Endothelial cell (in vitro differentiated cells): Measurements from ENCODE around the gene ANKIB1. TPM values are rescaled to one million over a fixed set of nuclear protein-coding genes. Genes with fewer than 3 reads are reported as not detected.

Source experiments
- DNase-seq: peaks from one replicate; pipeline ENCODE4 v3.0.0; 2021; ENCODE audit warnings: low spot score
- H3K27ac Mint-ChIP-seq: one replicate; pipeline ENCODE4 v1.8.0; 2021; ENCODE audit warnings: mixed read lengths, inconsistent platforms; ENCODE audit not compliant: unreplicated experiment
- H3K27me3 Mint-ChIP-seq: one replicate; pipeline ENCODE4 v1.8.0; 2021; ENCODE audit warnings: mild to moderate bottlenecking, moderate library complexity, mixed read lengths, inconsistent platforms; ENCODE audit not compliant: unreplicated experiment
- H3K36me3 Mint-ChIP-seq: one replicate; pipeline ENCODE4 v1.8.0; 2021; ENCODE audit warnings: mild to moderate bottlenecking, low read depth, mixed read lengths, inconsistent platforms; ENCODE audit not compliant: unreplicated experiment
- H3K4me1 Mint-ChIP-seq: one replicate; pipeline ENCODE4 v1.8.0; 2021; ENCODE audit warnings: mild to moderate bottlenecking, mixed read lengths, inconsistent platforms; ENCODE audit not compliant: unreplicated experiment
- H3K4me3 Mint-ChIP-seq: one replicate; pipeline ENCODE4 v1.8.0; 2021; ENCODE audit warnings: mild to moderate bottlenecking, mixed read lengths, inconsistent platforms; ENCODE audit not compliant: unreplicated experiment
- H3K9me3 Mint-ChIP-seq: one replicate; pipeline ENCODE4 v1.8.0; 2021; ENCODE audit warnings: mixed read lengths, inconsistent platforms; ENCODE audit not compliant: unreplicated experiment
- total RNA-seq: library from RNA; stranded (reverse); fragmentation: NEBNext Ultra II Directional; extraction: Animal tissue kit (Norgen Biotek cat#: 25700); gene quantifications from one replicate; pipeline ENCODE4 v1.2.1, GENCODE V29; 2021; ENCODE audit not compliant: unreplicated experiment
- TF ChIP-seq, protein P1 (sequence below): fragments of 200-600 bp; sonication (generic); IDR thresholded peaks from one replicate; pipeline ENCODE4 v1.5.0; 2021; ENCODE audit warnings: antibody characterized with exemption; ENCODE audit not compliant: unreplicated experiment

Gene ANKIB1
- total RNA-seq, 1 donor from 2014 or later, result 51.0 TPM

DNA sequence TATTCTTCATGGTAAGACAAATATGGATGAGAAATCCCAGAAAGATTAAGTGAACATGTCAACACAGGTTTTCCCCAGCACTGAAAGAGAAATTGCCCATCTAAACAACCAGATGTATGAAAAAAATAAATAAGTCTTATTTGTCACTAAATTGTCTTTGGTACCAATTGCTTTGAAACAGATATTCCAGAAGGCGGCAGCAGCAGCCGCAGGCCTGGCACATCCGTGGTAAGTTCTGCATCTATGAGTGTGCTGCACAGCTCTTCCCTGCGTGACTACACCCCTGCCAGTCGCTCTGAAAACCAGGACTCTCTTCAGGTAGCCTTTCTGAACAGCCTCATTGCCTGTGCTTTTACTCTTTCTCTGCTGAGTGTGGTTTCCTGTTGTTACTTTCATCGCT is 151.8 kb downstream of the ANKIB1 start:
- H3K27ac Mint-ChIP-seq, result no peak overlapping the region

DNA sequence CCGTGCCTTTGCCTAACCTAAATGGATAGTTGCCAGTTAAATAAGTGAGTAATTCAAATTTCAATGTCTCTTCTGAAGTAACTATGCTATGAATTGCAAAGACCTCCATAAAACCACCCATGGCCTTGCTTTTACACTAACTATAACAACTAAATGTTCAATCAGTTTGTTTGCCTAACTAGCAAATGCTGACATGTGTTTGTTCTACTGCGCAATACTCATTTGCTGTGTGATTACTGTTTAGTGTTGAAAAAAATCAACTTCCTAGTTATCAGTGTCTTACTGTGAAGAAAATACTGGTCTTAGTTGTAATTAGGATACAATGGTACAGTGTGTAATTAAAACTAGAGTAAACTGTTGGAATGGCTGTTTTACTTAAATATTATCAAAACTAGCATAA is 154.2 kb downstream of the ANKIB1 start:
- no peaks in the 10 kb centered on the region for H3K4me1 Mint-ChIP-seq
- DNase-seq, result no peak
- TF ChIP-seq, protein P1, sequence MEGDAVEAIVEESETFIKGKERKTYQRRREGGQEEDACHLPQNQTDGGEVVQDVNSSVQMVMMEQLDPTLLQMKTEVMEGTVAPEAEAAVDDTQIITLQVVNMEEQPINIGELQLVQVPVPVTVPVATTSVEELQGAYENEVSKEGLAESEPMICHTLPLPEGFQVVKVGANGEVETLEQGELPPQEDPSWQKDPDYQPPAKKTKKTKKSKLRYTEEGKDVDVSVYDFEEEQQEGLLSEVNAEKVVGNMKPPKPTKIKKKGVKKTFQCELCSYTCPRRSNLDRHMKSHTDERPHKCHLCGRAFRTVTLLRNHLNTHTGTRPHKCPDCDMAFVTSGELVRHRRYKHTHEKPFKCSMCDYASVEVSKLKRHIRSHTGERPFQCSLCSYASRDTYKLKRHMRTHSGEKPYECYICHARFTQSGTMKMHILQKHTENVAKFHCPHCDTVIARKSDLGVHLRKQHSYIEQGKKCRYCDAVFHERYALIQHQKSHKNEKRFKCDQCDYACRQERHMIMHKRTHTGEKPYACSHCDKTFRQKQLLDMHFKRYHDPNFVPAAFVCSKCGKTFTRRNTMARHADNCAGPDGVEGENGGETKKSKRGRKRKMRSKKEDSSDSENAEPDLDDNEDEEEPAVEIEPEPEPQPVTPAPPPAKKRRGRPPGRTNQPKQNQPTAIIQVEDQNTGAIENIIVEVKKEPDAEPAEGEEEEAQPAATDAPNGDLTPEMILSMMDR, result no peak
- H3K4me3 Mint-ChIP-seq, result no peak overlapping the region
- H3K27me3 Mint-ChIP-seq, result peaks cover 3% of the 10 kb centered on the region
- no peak overlapping the region for H3K27ac Mint-ChIP-seq
- peaks cover 13% of the 10 kb centered on the region for H3K36me3 Mint-ChIP-seq
- H3K9me3 Mint-ChIP-seq, result no peaks in the 10 kb centered on the region

More for the DNA sequence above, 151.8 kb downstream of the ANKIB1 start:
- DNase-seq, result no peak
- Mint-ChIP-seq H3K4me3 (no peak overlapping the region), H3K36me3 (peaks cover 13% of the 10 kb centered on the region), H3K9me3 (no peaks in the 10 kb centered on the region), H3K4me1 (no peaks in the 10 kb centered on the region), H3K27me3 (no peaks in the 10 kb centered on the region)
- TF ChIP-seq, protein P1, result no peak

DNA sequence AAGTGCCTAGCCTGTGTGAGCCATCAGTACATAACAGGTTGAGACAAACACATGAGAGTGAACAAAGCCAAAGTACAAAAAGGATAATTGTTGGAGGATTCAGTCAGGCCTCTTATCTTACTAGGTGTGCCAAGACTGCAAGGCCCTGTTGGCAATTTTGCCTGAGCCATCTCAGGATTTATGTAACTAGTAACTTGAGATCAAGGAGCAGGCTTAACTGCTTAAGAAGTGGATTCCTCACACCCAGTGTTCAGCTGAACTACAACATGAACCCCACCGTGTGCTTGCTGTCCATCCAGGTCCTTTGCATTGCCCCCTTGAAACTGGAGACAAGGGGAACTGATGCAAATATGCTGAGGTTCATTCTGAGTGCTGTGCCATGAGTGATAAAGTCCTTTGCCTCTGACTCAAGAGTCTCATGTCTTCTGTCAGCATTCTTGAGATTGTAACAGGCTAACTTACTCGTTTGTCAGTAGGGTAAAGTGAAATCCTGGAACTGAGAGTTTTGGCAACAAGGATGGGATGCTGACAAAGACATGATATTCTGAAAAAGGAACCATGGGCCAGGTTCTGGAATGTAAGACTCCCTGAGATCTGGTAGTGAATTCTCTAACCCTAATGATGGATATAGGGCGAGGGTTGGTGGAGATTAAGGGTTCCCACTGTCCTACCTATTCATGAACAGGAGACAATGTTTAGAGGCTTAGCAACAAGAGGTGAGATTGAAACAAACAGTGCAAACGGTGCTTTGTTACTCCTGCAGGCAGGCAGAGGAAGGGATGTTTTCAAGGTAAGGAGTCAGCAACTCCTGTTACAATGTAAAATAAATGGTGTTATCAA is 157.4 kb downstream of the ANKIB1 start:
- H3K27me3 Mint-ChIP-seq, result peaks cover 3% of the 10 kb centered on the region
- H3K27ac Mint-ChIP-seq, result no peak overlapping the region
- H3K4me1 Mint-ChIP-seq, result peaks cover under 1% of the 10 kb centered on the region
- no peaks in the 10 kb centered on the region for H3K9me3 Mint-ChIP-seq
- DNase-seq, result no peak
- peaks cover 8% of the 10 kb centered on the region for H3K36me3 Mint-ChIP-seq
- TF ChIP-seq, protein P1, result no peak
- no peak overlapping the region for H3K4me3 Mint-ChIP-seq

DNA sequence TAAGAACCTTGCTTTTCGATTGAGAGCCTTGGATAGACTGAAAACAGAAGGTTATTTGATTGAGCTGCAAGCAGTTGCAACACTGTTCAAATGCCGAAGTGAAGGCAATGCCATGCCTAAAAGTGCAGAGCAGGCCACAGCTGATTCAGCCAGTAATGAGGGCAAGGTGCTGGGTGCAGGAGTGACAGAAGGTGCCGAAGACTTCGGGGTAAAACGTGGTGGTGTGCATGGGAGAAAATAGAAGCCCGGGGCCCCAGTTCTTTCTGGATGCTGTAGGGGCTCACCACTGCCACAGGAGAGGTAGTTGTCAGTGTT is 157.9 kb downstream of the ANKIB1 start:
- H3K27me3 Mint-ChIP-seq, result peaks cover 3% of the 10 kb centered on the region
- H3K9me3 Mint-ChIP-seq, result no peaks in the 10 kb centered on the region
- H3K4me3 Mint-ChIP-seq, result no peak overlapping the region
- no peak for DNase-seq
- TF ChIP-seq, protein P1, result no peak
- no peak overlapping the region for H3K27ac Mint-ChIP-seq
- H3K36me3 Mint-ChIP-seq, result peaks cover 2% of the 10 kb centered on the region
- H3K4me1 Mint-ChIP-seq, result peaks cover 6% of the 10 kb centered on the region

DNA sequence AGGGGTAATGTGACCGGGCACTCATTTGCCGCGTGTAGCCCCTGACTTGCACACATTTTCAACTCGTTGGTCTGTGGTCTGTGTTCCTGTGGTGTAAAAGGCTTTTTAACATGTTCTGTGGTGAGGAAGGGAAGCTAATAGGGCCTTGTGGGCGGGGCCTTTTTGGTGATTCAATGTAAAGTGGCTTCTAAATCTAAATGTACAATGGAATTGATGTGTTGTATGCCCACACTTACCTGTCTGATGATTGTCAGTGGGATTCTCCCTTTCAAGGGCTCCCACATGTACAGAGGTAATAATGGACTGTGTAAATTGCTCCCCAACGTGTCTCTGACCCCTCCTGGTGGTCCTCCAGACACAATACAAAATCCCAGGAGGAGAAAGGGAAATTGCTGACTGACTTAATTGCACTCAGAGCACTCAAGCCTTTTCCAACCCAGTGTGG is 158.4 kb downstream of the ANKIB1 start:
- DNase-seq, result no peak
- Mint-ChIP-seq H3K4me1 (peaks cover 8% of the 10 kb centered on the region), H3K4me3 (no peak overlapping the region), H3K27me3 (peaks cover 3% of the 10 kb centered on the region), H3K36me3 (no peaks in the 10 kb centered on the region), H3K27ac (no peak overlapping the region), H3K9me3 (no peaks in the 10 kb centered on the region)
- TF ChIP-seq, protein P1, result no peak
